Adrenal gland (tissue), 5 donors: ENCODE results near the gene GCNT2.

Experiments
- CTCF ChIP-seq, 6 experiments: fragments of 450-650 bp in 4 of 6; fragments of 200-600 bp in 2 of 6; sonication (generic) in 1 of 6; IDR thresholded peaks; 1 replicate in 5 of 6; 2 replicates in 1 of 6; pipeline versions ENCODE4 v1.5.1 to v1.8.0; 2016 to 2021; ENCODE audit warnings: antibody characterized with exemption in 6 of 6, mild to moderate bottlenecking in 2 of 6, moderate library complexity in 1 of 6
- POLR2A ChIP-seq, 2 donors: fragments of 450-650 bp; IDR thresholded peaks; one replicate each; pipeline ENCODE4 v1.6.1; 2017; ENCODE audit warnings: antibody characterized with exemption in 2 of 2, mild to moderate bottlenecking in 2 of 2, moderate library complexity in 1 of 2
- donor health status: DM: no; HTN: no; CAD: no.

- TF ChIP-seq CTCF (IDR thresholded peaks at IDR 0.05) (no peak), POLR2A (IDR thresholded peaks at IDR 0.05) (no peak)
Measured at GRCh38 chr6:10481101-10481500, 40.0 kb upstream of the GCNT2 start.
